Measurements from ENCODE around the gene CCNG2.
"Not testable (repeated sequence)": the region's sequence is repeated elsewhere in the genome, so short reads cannot be mapped to it uniquely, and the experiment has no call there.

The CCNG2 gene, protein sequence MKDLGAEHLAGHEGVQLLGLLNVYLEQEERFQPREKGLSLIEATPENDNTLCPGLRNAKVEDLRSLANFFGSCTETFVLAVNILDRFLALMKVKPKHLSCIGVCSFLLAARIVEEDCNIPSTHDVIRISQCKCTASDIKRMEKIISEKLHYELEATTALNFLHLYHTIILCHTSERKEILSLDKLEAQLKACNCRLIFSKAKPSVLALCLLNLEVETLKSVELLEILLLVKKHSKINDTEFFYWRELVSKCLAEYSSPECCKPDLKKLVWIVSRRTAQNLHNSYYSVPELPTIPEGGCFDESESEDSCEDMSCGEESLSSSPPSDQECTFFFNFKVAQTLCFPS

GRCh38 chr4:77156912-77157858, at the start of gene CCNG2:
Gene CCNG2 (plus strand): TSS chr4:77157207. CDS start chr4:77158533, 1,326 bp downstream.
- DNase-seq (ENCODE audit: low spot score) = no peak

- DNase-seq (ENCODE audit: low spot score) = no peak
These were observed 46.3 kb upstream of the CCNG2 start for GRCh38 chr4:77110730-77111129.

DNA sequence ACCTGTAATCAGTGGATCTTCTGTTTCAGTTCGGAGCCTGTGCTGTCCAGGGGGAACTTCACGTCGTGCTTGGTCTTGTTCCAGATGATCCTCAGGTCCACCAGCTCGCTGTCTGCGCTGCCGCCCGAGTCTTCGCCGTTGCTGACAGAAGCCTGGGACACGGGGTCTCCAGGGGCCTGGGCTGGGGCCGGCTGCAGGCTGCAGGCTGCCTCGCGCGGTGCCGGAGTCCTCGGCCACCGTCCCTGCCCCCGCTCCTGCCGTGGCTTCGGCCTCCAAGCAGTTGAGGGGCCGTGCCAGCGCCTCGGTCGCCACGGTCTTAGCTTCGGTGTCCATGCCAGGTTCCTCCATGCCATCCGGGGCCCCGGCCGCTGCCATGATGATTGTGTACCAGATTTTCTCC, 43.9 kb upstream of the CCNG2 start:
- DNase-seq (ENCODE audit: low spot score) = no peak

DNA sequence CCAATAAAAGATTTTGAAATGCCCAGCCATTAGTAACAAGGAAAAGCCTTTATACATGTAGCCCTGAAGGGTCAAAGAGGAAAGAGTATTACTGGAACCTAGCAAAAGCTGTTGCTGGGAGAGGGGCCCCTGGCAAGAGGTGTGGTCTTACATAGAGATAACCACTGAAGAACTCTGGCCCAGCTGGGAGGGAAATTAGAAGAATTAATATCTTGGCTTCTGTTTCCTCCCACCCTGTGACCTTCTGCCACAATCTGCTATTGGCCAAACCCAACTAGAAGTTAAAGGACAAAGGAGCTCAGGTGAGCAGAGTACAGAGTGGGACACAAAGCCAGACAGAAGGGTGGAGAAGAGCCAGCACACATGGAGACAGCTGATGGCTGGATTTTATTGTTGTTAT, 39.3 kb upstream of the CCNG2 start:
- DNase-seq (ENCODE audit: low spot score) = no peak

- DNase-seq (ENCODE audit: low spot score) = no peak
These were observed 36.0 kb upstream of the CCNG2 start for GRCh38 chr4:77120886-77121508.

- no peak for DNase-seq (ENCODE audit: low spot score)
These were observed 35.2 kb upstream of the CCNG2 start for GRCh38 chr4:77121736-77122240.

- DNase-seq (ENCODE audit: low spot score) = no peak
These were observed 34.4 kb upstream of the CCNG2 start for GRCh38 chr4:77122656-77123055.

- DNase-seq (ENCODE audit: low spot score) = no peak
These were observed 33.6 kb upstream of the CCNG2 start for GRCh38 chr4:77123411-77123810.

DNA sequence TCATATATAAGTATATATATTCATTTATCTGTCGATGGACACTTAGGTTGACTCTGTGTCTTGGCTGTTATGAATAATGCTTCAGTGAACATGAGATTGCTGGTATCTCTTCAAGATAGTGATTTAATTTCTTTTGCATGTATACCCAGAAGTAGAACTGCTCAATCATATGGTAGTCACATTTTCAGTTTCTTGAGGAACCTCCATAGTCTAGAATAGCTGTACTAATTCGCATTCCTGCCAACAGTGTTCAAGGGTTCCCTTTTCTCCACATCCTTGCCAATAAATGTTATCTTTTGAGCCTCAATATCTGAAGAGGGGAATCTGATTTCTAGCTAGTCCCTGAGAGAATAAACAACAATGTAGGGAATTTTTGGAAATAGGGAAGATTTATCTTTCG, 32.4 kb upstream of the CCNG2 start:
- no peak for DNase-seq (ENCODE audit: low spot score)

GRCh38 chr4:77125961-77126360, 31.0 kb upstream of the CCNG2 start:
- DNase-seq (ENCODE audit: low spot score) = no peak

DNA sequence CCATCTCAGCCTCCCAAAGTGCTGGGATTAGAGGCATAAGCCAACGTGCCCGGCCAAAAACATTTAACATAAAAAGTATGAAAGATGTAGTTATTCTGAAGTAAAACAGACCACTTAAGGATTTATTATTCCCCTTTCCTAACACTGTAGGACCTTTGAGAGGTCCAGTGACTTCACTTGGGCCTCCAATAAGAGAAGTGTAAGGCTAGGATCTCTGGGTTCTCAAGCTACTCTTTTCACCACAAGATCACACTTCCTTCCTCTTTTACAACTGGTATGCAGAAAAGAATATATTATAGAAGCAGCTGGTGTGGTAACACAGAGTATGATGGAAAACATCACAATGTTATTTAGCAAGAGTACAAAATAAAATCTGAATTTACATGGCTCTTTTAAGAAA, 30.2 kb upstream of the CCNG2 start:
- DNase-seq (ENCODE audit: low spot score) = peak; percentile 44

DNA sequence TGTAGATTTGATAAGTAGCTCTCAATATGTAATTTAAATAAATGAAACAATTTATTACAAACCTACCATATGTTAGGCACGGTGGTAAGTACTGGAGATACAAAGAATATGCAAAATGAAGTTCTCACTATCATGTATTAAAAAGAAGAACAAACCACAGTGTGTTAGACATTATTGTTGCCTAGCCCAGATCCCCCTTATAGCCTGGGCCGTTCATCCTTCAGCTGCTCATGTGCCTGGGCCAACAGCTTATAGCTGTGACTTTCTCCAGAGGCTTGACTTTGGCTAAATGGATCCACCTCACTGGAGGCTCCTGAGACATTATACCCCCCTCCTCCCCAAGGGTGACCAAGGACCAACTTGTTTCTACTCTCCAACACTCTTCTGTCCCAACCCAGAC, 29.8 kb upstream of the CCNG2 start:
- no peak for DNase-seq (ENCODE audit: low spot score)

GRCh38 chr4:77127837-77128621, 29.0 kb upstream of the CCNG2 start:
- DNase-seq (ENCODE audit: low spot score) = no peak

DNA sequence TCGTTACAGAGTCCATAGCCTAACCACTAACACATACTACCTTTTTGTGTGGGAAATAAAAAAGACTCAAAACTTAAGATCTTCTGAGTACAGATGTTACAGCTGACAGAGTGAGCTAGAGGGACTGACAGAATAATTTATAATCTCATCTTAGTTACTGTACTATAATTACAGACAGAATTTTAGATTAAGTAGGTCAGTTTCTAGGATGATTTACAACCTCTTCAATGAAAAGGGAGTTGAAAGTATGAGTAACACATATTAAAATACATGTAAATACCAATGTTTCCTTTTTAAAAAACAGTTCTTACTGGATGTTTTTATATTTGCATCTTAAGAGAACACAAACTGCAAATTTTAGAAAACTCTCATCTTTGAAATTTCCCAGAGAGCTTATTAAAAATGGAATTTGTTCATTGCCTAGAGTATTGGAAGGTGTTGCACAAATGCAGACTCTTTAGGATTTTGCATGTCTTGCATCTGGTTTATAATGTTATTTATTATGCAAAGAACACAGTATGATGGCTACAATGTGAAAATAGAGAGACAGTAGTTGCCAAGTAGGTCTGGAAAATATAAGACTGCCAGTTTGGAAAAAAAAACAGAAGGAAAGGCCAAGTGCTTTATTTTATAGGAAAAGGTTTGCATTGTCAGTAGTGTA, 24.2 kb upstream of the CCNG2 start:
- no peak for DNase-seq (ENCODE audit: low spot score)

DNA sequence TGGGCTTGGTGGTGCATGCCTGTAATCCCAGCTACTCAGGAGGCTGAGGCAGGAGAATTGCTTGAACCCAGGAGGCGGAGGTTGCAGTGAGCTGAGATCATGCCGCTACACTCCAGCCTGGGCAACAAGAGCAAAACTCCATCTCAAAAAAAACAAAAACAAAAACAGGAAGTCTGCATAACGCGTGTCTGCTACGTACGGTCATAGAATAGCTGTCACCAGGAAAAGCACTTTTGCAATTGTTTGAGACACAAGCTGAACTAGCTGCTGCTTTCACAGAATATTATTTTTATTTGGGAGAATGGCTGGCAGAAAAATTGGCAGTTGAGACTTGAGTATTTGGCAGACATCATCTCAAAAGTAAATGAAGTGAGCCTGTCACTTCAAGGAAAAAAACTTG, 19.6 kb upstream of the CCNG2 start:
- not testable (repeated sequence) for DNase-seq (ENCODE audit: low spot score)

DNA sequence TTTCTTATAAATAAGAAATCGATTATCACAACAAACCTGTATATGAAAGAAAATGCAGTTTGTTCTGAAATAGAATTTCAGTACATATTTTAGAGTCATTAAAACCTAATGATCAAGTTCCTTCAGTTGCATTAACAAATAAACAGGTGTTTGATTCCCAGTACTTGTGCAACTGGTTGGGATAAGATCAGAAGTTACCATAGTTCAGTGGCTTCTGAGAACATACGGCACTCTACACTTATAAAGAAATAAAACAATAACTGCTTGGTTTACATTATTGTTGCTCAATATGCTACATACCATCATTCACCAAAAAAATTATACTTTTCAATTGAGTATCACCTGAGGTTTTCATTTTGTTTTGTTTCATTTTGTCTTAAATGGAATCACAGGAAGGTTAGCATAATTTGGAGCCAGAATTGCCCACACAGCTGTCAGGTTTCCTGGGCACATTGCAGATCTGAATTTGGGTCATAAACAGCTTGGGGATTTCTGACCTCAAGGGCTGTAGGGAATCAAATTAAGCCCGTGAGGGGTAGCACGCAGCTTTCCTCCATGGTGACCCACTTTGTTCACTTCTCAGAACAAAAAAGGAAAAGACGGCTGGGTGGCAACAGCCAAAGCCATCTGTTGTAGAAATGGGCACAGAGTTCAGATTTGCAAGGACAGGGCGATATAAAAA, 14.9 kb upstream of the CCNG2 start:
- no peak for DNase-seq (ENCODE audit: low spot score)

GRCh38 chr4:77142646-77143028, 14.4 kb upstream of the CCNG2 start:
- DNase-seq (ENCODE audit: low spot score) = no peak

DNA sequence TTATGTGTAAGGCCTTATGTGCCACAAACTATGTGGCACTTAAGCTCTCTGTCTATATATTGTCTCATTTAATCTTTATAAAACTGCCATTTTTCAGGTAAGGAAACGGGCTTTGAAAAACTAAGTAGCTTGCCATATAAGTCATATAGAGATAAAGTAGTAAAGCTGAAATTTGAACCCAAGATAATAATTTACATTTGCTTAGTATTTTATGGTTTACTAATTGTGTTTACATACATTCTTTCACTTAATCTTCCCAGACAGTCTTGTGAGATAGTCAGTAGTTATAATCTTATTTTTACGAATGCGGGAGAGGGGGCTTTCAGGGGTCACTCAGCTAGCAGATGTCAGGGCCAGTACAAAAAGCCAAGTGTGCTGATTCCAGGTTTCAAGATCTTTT, 13.9 kb upstream of the CCNG2 start:
- DNase-seq (ENCODE audit: low spot score) = no peak

DNA sequence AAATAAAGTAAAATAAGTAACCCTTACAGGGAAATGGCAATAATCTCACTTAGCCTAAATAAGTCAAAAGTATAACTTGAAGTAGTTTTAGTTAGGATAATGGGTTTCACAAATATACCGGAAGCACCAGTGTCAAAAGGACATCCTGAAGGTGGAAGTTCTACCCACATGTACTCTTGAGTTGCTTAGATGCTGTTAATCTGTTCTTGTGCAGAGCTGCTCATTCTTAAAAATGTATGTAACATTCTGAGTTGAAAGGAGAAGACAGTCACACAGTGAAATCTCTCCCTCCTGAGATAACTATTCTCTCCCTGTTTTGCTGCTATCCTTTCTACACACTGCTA, 11.2 kb upstream of the CCNG2 start:
- DNase-seq (ENCODE audit: low spot score) = no peak

- DNase-seq (ENCODE audit: low spot score) = no peak
These were observed 10.6 kb upstream of the CCNG2 start for GRCh38 chr4:77146186-77147078.
